ELR (cell line): ENCODE data around the gene KCNJ6.
"Not testable (repeated sequence)": the region's sequence is repeated elsewhere in the genome, so short reads cannot be mapped to it uniquely, and the experiment has no call there.

ENCODE experiments used
- DNase-seq: peaks from one replicate; pipeline ENCODE4 v3.0.0-alpha.2; 2015; ENCODE audit warnings: low read depth

KCNJ6 gene, protein sequence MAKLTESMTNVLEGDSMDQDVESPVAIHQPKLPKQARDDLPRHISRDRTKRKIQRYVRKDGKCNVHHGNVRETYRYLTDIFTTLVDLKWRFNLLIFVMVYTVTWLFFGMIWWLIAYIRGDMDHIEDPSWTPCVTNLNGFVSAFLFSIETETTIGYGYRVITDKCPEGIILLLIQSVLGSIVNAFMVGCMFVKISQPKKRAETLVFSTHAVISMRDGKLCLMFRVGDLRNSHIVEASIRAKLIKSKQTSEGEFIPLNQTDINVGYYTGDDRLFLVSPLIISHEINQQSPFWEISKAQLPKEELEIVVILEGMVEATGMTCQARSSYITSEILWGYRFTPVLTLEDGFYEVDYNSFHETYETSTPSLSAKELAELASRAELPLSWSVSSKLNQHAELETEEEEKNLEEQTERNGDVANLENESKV

DNA sequence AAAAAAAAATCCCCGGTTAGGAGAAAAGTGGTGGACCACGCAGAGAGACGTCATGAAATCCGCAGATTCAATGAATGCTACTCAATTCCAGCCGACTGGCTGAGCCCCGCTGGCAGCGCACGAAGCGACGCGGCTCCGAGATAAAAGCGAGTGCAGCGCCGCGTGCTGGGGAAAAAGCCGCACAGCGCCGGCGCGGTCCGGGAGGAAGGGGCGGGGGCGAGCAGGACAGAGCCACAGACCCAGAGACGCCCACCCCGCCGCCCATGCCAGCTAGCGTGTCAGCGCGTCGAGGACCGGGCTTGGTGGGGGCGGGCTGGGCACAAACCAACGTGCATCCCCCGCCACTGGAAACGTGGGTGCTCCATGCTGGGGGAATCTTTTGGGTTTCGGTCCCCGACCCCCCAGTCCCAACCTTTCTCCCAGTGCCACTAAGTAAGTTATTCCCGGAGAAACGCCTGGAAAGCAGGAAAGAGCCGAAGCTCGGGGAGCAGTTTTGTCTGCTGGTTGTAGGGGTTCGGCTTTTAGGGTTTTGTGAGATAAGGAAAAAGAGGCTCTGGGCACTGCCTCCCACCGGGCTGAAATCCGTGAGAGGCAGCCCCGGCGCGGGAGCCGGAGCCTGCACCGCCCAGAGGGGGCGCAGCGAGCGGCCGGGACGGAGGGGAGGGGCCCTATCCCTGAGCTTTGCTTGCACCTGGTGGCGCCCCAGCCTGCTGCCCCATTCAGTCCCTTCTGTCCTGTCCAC is at the start of gene KCNJ6:
Gene KCNJ6, minus strand, starts transcription at position 148 of the 742 bp plus-strand sequence. CDS start 75,775 bp downstream, outside the sequence.
- peak; percentile 79 for DNase-seq

DNA sequence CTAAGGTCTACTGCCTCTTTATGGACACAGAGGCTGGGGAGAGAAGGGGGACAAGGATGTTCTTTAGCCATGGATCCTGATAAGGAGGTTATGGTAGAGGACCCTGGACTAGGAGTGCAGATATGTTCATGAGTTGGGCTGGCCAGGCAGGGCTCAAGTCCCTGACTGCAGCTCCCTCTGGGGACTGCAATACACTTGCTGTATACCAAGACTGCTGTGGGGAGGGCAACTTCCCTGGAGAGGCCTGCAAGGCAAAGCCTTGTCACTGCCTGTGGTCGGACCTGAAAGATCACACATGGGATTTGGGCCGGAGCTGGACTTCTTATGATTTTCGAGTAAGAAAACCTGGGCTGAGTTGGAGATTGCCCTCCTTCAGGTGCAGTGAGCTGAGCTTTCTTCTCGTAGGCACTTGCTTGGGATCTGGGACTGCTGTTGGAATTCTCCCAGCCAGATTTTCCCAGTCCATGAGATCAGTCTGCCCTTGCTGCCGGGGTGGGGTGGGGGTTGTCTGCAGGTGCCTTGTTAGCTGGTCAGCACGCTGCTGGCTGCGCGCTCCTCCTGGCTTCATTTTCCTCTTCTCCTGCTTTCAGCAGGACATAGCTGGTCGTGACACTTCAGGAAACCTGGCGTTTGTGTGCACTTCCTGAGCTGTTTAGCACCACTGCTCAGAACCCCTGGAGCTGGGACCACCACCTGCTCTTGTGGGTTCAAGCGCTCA is 49.0 kb upstream of the KCNJ6 start:
- no peak for DNase-seq

DNA sequence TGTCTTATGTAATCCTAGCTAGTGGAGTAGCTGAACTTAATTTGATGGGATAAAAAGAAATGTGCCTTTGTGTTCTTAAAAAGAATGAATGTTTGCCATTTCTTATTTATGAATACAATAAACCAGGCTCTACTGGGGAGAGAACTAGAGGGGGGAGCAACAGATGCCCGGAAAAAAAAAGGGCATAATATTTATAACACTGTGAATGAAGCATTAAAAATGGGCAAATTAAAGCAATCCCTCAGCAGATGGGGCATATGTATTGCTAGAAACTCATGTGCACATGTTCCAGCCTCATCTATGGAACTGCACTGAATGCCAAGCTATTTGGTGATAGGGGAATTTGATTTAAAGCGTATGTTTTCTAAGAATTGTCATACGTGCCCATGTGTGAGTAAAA is 42.3 kb upstream of the KCNJ6 start:
- DNase-seq: no peak

DNA sequence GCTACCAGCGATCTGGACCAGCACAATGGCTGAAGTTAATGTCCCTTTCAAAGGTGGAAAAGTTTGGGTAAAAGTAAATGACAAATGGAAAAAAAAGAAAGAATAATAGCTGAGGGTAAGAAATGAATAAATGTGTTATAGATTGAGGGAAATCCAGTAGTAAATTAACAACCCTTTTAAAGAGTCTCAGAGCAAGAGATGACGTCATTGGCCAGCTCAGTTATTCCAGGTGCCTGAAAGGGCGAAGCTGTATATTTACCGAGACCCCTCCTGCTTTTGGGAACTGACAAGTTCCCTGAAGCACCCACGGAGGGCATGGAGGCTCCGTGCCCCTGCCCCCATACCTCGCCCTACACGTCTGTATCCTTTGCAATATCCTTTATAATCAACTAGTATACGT is 40.5 kb upstream of the KCNJ6 start:
- no peak for DNase-seq

DNA sequence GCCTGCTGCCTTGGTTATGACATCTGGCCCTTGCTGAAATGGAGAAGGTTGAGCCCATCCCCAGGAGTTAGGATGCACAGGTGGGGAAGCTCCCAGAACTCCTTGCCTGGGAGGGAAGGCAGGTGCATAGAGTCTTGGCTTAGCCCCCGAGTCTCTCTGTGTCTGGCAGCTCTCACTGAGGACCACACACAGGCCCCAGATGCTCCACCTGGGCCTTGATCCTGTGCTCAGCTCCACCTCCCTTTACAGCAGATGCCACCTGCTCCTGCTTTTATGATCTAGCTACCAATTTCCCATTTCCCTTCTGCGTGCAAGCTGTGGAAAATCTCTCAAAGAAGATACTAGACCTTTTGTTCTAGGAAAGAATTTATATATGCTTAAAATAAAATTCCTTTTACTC is 28.8 kb upstream of the KCNJ6 start:
- DNase-seq: no peak

DNA sequence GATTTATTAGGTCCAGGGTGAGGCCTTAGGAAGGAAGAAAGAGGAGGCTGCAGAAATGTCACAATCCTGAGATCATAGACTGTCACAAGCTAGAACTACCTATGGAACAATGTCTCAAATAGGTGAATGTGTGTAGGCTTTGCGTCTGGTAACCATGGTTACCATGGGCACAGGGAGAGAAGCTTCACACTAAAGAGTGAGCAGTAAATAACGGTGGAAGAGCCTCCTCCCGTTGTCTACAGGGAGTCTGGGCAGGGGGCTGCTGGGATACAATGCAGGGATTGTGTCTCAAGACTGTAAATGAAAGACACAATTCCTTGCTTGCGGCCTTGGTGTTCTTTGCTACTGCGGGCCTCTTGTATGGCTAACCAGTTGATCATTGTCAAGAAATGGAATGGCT is 28.2 kb upstream of the KCNJ6 start:
- no peak for DNase-seq

DNA sequence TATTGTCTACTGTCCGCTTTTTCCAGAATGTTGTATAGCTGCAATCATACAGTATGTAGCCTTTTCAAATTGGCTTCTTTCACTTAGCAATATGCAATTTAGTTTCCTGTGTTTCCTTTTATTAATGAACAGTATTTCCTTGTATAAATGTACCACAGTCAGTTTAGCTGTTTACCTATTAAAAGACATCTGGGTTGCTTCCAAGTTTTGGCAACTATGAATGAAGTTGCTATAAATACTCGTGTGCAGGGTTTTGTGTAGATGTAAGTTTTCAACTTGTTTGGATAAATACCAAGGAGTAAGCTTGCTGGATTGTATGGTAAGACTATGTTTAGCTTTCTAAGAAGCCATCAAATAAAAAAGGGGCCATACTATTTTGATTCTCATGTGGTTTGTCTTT is 24.4 kb upstream of the KCNJ6 start:
- no peak for DNase-seq

DNA sequence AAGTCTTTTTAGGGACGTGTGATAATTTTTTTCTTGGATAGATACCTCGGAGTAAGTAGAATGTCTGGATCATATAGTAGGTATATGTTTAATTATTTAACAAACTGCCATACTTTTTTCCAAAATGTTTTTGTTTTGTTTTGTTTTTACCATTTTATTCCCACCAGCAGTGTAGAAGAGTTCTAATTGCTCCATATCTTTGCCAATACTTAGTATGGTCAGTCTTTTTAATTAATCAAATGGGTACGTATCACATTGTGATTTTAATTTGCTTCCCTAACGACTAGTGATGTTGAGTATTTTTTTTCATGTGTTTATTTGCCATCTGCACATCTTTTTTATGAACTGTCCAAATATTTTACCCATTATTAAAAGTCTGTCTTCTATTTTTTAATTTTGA is 23.6 kb upstream of the KCNJ6 start:
- no peak for DNase-seq

DNA sequence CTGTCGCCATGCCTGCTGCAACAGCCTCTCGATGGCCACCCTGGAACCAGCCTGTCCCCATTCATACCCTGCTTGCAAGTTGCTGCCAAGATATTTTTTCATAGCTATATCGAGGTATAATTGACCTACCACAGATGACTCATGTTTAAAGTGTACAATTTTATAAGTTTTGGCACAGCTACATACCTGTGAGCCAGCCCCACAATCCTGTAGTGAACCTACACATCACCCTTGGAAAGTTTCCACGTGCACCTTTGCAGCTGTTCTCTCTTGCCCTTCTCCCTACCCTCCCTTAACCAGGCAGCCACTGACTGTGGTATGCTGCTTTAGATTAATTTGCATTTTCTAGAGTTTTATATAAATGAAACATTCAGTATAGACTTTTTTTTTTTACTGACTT is 23.0 kb upstream of the KCNJ6 start:
- no peak for DNase-seq

DNA sequence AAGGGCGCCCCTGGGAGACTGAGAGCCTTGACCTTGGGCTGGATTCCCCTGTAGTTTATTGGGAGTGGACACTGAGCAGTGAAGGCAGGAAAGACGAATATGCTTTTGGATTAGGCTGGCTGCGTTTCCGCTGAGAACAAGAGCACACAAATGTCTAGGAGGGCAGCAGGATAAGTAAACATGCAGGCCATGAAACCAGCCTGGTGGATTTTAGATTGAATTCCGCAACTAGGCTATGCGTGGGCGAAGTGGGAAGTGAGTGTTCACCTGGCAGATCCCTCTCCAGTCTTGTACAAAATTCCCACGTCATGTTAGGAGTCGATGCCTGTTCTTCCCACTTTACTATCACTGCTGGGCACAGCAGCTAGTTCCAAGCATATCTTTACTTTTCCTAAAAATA is 21.4 kb upstream of the KCNJ6 start:
- DNase-seq: no peak

DNA sequence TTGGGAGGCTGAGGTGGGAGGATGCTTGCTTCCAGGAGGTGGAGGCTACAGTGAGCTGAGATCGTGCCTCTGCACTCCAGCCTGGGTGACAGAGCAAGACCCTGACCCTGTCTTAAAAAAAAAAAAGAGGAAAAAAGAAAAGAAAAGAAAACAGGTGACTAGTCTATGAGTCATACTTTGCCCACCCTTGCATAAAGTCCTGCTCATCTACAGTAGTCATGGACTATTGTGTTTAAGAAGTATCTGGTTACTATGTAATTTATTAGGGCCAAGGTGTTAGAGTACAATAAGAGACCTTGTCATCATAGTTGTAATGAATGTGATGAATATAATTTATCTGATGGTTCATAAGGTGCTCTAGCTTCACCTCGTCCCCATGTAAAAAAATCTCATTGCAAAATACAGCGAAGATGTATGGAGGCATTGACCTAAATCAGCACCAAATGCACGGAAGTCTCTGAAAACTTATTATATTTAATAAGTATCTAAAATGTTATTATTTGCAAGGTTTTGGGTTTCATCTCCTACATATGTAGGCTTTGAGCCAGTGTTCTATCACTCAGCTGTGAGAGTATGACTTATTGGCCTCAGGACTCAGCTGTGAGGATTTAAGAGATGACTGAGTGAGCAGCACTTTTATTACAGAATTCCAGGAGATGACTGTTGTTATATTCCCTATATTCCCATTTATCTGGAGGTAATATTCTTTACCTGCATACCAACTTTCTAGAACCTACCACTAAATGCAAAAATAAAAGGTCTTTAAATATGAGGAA is 19.9 kb upstream of the KCNJ6 start:
- DNase-seq: peak; percentile 31

DNA sequence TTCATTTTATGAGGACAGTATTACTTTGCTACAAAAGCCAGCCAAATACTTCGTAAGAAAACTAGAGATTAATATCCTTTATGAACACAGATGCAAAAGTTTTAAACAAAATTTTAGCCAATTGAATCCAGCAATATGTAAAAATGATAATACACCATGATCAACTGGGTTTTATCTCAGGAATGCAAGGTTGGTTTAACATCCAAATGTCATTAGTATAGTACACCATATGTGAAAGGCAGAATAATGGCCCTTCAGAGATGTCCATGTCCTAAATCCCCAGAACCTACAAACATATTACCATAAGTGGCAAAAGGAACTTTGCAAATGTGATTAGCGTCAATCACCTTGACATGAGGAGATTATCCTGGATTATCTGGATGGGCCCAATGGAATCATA is 16.7 kb upstream of the KCNJ6 start:
- no peak for DNase-seq

DNA sequence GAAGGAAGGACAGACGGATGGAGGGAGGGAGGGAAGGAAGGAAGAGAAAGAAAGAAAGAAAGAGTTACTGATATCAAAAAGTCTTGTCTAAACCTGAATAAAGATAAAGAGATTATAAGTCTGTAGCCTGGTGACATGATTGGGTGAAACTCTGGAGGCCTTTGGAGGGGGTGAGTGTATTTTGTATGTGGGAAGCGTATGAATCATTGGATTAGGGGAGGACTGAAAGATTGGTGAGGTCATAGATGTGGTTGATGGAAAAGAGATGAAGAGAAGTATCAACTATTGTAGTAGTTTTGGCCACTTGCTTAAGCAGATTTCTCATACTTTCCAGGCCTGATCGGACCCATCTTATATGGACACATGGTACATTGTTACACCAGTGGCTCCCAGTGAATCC is 11.5 kb upstream of the KCNJ6 start:
- peak; percentile 33 for DNase-seq

DNA sequence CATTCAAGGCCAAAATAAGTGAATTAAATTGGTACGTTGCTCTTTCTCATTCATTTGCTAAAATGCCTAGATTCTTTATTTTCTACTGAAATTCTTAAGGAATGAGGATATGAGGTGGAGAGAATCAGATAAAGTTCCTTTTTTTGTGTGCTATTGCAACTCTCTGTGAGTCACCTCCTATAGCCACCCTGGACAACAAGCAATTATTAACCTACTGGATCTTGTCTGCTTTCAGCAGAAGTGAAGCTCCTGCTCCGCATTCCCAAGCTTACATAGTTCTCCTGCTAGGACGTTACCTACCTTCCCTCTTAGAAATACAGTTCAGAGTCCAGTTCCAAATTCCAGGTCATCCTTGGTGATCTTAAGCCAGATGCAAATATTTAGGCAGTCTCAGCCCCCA is 4.8 kb upstream of the KCNJ6 start:
- DNase-seq: peak; percentile 44

DNA sequence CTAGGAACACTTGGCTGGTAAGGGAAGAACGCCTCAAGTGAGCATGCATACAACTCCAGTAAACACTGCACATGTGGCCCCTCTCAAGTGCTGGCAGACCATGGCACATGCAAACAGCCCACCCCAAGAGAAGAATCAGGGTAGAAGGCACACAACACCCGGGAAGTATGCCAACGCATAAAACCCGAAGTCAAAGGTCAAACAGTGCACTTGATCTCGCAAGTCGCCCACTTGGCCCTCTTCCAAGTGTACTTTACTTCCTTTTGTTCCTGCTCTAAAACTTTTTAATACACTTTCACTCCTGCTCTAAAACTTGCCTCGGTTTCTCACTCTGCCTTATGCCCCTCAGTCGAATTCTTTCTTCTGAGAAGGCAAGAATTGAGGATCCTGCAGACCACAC is 4.0 kb upstream of the KCNJ6 start:
- not testable (repeated sequence) for DNase-seq

DNA sequence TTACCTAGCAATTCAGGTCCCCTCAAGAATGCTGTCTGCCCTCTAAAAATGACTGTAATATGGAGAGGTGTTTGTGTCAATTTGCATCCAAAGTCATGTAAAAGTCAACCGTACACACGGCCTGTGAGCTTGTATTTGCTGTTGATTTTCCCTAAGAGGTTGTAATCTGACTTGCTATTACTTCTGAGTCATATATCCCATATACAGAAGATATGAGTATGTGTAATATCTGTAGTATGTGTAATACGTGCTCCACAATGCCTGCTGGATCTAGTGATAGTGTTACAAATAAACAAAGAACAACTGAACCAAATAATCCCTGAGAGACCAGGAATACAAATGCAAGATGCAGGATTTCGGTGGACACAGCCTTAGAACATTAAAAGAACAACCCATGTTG is 1.4 kb upstream of the KCNJ6 start:
- peak; percentile 83 for DNase-seq

DNA sequence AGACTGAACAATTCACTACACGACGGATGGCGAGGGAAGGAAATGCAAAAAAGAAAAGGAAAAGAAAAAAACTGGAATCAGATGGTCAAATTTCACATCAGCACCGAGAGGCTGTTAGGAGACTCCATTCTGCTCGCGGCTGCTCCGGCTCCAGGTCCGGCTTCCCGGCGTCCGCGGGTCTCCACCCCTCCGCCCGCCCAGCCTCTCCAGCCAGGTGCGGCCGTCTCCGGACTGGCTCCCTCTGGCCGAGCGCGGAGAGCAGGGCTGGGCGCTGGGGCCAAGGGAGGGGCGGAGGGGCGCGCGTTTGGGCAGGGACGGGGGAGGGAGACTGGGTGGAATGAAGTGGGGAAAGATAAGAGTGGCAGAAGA is 332 bp downstream of the KCNJ6 start:
- DNase-seq: peak; percentile 38

DNA sequence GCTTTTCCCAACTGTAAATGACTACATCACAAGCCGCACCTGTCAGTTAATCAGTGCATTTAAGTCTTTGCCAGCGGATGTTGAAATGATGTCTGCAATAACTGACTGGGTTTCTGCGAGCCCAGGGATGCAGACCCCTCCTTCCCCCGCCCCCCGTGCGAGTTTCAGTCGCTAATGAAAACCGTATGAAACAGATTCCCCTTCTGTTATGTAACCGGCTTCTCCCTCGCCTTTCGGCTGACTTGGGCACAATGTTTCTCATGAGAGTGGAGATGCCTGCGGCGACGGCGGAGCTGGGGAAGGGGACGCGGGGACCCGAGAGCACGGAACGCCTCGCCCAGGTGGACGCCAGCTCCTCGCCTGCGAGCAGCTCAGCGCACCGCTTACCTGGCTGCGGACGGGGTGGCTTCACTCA is 753 bp downstream of the KCNJ6 start:
- DNase-seq: no peak

DNA sequence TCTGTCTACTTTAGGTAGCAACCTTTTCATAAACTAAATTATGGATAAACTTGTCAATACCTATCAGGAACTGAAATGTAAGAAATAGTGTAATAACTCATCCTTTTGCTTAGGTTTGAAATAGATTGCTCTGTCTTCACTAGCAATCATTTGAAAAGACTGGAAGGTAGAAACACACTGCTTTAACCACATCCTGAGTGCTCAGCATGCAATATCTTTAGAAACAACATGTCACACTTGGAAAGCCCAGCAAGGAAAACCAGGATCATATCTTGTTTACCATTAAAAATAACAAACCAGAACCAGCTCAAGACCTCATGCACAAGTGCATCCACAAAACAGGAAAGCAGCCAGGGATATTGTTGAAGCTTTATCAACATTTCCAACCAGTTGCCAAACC is 3.6 kb downstream of the KCNJ6 start:
- no peak for DNase-seq

DNA sequence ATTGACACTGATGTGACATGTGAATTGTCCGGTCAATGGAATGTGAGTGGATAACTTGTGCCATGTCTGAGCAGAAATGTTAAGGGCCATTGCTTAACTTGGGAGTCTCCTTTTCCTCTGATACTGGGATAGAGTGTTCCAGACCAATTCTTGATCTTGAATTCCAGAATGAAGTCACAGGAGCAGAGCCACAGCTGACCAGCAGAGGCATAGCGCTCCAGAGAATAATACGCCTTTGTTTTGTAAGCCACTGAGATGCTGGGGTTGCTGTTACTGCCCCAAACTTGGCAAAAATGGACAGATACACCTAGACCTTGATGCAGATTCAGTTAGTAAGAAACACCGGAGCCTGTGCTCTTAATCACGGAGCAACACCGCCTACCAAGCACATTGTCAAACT is 6.3 kb downstream of the KCNJ6 start:
- no peak for DNase-seq

DNA sequence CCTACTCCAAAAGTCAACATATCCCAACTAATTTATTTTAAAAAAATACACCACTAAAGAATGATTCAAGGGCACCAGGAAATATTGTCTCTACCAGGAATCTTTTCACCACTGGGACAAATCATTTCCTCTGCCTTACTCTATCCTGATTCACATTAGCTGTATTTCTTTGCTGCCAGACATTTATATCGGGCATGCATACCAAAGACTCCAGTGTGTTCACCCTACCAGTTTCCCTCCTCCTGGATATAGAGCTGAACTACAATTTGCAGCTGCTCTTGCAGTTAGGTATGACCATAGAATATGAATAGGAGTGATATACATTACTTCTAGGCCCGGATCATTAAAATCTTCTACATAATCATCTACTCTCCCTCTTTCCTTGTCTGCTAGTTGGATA is 7.6 kb downstream of the KCNJ6 start:
- DNase-seq: peak; percentile 13

DNA sequence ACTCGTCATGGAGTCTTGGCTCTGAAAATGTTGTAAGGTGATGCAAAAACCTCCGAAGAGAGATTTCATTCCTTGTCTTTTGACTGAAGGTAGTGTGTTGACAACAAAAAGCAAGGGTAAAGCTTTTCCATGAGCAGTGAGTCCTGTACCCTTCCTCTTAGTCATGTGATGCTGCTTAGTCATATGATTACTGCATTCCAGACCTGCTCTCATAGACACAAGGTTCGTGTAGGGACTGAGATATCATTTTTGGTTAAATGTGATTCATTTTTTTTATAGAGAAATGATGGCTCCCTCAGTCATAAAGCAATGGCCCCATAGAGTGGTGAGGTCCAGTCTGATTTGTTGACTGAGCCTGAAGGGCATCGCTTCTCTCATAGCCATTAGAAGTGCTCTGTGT is 9.2 kb downstream of the KCNJ6 start:
- peak; percentile 35 for DNase-seq
